Activated naive CD8-positive, alpha-beta T cell treated with anti-CD3 and anti-CD28 coated beads, Interleukin-2, amount 50 U/mL, for 24 hours (primary cell): ENCODE results near the gene ZNF587.
A peak's percentile ranks its signal among the peaks of the same experiment; 100 is the strongest.
"Not testable (repeated sequence)": the region's sequence is repeated elsewhere in the genome, so short reads cannot be mapped to it uniquely, and the experiment has no call there.

Experiments used
- ATAC-seq: fragments of 150-1000 bp; cut with Tn5 transposase; one replicate; pipeline ENCODE4 v1.10.0; 2021
- DNase-seq: peaks from one replicate; pipeline ENCODE4 v3.0.0; 2021
- H3K27ac Mint-ChIP-seq: one replicate; pipeline ENCODE4 v1.8.0; 2021; ENCODE audit warnings: mild to moderate bottlenecking, mixed read lengths
- H3K27me3 Mint-ChIP-seq: one replicate; pipeline ENCODE4 v1.8.0; 2021; ENCODE audit warnings: mixed read lengths
- H3K36me3 Mint-ChIP-seq: one replicate; pipeline ENCODE4 v1.8.0; 2021; ENCODE audit warnings: low read depth, mixed read lengths
- H3K4me1 Mint-ChIP-seq: one replicate; pipeline ENCODE4 v1.8.0; 2021; ENCODE audit warnings: mixed read lengths
- H3K4me3 Mint-ChIP-seq: one replicate; pipeline ENCODE4 v1.8.0; 2021; ENCODE audit warnings: mild to moderate bottlenecking, moderate library complexity, mixed read lengths
- H3K9me3 Mint-ChIP-seq: one replicate; pipeline ENCODE4 v1.8.0; 2021; ENCODE audit warnings: mixed read lengths

Gene ZNF587

DNA sequence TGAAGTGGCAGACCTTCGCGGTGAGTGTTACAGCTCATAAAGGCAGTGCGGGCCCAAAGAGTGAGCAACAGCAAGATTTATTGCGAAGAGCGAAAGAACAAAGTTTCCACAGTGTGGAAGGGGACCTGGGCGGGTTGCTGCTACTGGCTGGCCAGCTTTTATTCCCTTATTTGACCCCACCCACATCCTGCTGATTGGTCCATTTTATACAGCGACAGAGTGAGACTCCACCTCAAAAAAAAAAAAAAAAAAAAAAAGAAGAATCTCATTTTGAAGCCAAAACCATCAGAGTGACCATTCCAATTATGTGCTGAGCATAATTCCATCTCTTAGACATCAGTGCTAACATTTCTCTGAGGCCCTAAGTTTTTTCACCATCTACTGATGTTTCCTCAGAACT, 33.0 kb upstream of the ZNF587 start:
- ATAC-seq (no peak), DNase-seq (no peak)
- peak overlapping the region; percentile 17 for H3K27ac Mint-ChIP-seq
- H3K9me3 Mint-ChIP-seq: no peaks in the 10 kb centered on the region
- H3K36me3 Mint-ChIP-seq: peaks cover 29% of the 10 kb centered on the region
- H3K4me3 Mint-ChIP-seq: no peak overlapping the region
- H3K4me1 Mint-ChIP-seq: peaks cover 61% of the 10 kb centered on the region
- no peaks in the 10 kb centered on the region for H3K27me3 Mint-ChIP-seq

DNA sequence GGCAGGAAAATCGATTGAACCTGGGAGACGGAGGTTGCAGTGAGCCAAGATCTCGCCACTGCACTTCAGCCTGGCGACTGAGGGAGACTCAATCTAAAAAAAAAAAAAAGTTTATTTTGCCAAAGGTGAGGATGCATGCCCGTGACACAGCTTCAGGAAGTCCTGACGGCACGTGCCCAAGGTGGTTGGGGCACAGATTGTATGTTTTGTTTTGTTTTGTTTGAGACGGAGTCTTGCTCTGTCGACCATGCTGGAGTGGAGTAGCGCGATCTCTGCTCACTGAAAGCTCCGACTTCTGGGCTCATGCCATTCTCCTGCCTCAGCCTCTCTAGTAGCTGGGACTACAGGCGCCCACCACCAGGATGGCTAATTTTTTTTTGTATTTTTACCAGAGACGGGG, 31.7 kb upstream of the ZNF587 start:
- peaks cover 30% of the 10 kb centered on the region for H3K36me3 Mint-ChIP-seq

DNA sequence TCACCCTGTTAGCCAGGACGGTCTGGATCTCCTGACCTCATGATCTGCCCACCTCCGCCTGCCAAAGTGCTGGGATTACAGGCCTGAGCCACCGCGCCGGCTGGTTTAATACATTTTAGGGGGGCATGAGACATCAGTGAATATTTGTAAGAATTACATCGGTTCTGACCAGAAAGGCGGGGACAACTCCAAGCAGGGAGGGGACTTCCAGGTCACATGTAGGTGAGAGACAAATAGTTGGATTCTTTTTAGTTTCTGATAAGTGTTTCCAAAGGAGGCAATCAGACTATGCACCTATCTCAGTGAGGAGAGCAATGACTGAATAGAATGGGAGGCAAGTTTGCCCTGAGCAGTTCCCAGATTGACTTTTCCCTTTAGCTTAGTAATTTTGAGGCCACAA, 31.3 kb upstream of the ZNF587 start:
- Mint-ChIP-seq H3K9me3 (no peaks in the 10 kb centered on the region), H3K27me3 (no peaks in the 10 kb centered on the region), H3K4me3 (peak overlapping the region; percentile 99), H3K36me3 (peaks cover 31% of the 10 kb centered on the region), H3K4me1 (peaks cover 60% of the 10 kb centered on the region), H3K27ac (peak overlapping the region; percentile 93)
- ATAC-seq (no peak), DNase-seq (no peak)

More for the DNA sequence above, 31.7 kb upstream of the ZNF587 start:
- no peak for ATAC-seq
- Mint-ChIP-seq H3K4me3 (no peak overlapping the region), H3K4me1 (peaks cover 60% of the 10 kb centered on the region), H3K27ac (no peak overlapping the region), H3K27me3 (no peaks in the 10 kb centered on the region), H3K9me3 (no peaks in the 10 kb centered on the region)
- no peak for DNase-seq

DNA sequence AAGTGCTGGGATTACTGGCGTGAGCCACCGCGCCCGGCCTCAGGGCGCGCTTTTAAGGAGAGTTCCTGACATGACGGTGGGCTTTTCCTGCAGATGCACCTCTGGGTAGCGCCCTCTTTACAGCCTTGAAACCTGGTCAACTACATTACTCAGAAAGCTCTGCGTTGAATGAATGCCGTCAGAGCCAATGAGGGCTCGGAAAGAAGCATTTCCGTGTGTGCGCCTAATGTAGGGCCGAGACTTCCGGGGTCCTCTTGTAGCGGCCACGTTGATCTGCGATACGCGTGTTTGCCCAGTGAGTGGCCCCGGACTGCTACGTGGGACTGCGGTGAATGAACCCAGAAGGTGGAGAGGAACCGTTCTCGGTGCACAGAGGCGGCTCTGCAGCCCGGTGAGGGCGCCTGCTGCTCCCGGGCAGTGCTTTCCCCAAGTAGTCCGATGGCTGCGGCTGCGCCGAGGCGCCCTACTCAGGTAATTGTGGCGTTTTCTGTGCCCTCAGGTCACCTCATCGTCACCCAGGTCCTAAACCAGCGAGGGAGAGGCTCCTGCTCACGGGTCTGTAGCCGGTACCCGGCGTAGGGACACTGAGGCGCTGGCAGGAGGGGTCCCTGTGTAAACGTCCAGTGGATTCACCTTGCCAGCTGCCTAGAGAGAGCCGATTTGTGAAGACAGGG, 30.0 kb upstream of the ZNF587 start:
- peak overlapping the region; percentile 99 for H3K4me3 Mint-ChIP-seq
- H3K4me1 Mint-ChIP-seq: peaks cover 63% of the 10 kb centered on the region
- peak; percentile 76 for DNase-seq
- peaks cover 40% of the 10 kb centered on the region for H3K36me3 Mint-ChIP-seq
- H3K27me3 Mint-ChIP-seq: no peaks in the 10 kb centered on the region
- peak overlapping the region; percentile 93 for H3K27ac Mint-ChIP-seq
- peak; percentile 96 for ATAC-seq
- H3K9me3 Mint-ChIP-seq: no peaks in the 10 kb centered on the region

DNA sequence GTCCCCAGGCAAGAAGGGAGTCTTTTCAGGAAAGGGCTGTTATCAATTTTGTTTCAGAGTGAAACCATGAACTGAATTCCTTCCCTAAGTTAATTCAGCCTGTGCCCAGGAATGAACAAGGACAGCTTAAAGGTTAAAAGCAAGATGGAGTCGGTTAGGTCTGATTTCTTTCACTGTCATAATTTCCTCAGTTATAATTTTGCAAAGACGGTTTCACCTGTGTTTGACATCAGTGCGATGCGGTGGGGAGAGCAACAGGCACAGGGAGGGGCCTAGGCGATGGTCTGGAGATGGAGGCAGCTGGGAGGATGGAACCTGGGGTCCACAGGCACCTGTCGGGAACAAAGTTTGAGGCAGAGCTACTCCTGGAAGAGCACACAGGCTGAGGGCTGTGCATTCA, 29.1 kb upstream of the ZNF587 start:
- H3K4me1 Mint-ChIP-seq: peaks cover 57% of the 10 kb centered on the region
- peak overlapping the region; percentile 99 for H3K4me3 Mint-ChIP-seq
- H3K36me3 Mint-ChIP-seq: peaks cover 45% of the 10 kb centered on the region
- peak overlapping the region; percentile 93 for H3K27ac Mint-ChIP-seq
- ATAC-seq: no peak
- no peaks in the 10 kb centered on the region for H3K27me3 Mint-ChIP-seq
- no peaks in the 10 kb centered on the region for H3K9me3 Mint-ChIP-seq
- DNase-seq: no peak

DNA sequence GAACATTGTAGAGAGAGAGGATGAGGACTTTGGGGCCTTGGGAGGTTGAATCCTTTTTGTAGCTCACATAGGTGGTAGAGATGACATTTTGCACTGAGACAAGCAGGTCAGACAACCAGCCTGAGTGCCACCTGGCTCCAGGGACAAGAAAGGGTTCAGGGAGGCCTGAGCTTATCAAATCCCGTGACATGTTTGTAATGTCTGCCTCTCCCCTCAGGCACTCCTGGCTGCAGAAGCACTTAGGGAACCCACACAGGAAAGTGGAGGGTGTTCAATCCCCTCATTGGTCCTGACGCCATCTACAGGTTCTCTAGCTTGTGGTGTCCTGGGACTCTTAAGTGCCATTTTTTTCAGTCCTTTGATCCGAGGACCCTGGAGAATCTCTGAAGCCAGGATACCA, 28.6 kb upstream of the ZNF587 start:
- ATAC-seq, H3K9me3 Mint-ChIP-seq, DNase-seq, H3K27me3 Mint-ChIP-seq: not testable (repeated sequence)
- Mint-ChIP-seq H3K4me3 (peak overlapping the region; percentile 99), H3K4me1 (peaks cover 54% of the 10 kb centered on the region), H3K27ac (peak overlapping the region; percentile 93), H3K36me3 (peaks cover 49% of the 10 kb centered on the region)

DNA sequence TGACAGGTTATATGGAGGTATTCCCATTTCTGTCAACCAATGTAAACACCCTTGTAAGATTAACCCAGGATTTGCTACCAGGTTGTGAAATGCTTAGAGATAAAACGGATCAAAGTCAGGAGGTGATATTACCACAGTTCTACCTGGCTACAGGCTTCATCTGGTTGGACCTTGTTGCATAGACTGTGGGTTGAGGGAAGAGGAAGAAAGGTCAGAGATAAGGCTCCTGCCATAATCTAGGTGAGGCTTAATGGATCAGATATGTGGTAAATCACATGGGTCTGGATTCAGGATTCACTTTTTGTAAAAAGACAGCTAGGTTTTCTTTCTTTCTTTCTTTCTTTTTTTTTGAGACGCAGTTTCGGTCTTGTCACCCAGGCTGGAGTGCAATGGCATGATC, 28.2 kb upstream of the ZNF587 start:
- not testable (repeated sequence) for ATAC-seq, DNase-seq, H3K9me3 Mint-ChIP-seq, H3K27ac Mint-ChIP-seq, H3K27me3 Mint-ChIP-seq
- Mint-ChIP-seq H3K4me1 (peaks cover 54% of the 10 kb centered on the region), H3K36me3 (peaks cover 52% of the 10 kb centered on the region), H3K4me3 (peak overlapping the region; percentile 99)

DNA sequence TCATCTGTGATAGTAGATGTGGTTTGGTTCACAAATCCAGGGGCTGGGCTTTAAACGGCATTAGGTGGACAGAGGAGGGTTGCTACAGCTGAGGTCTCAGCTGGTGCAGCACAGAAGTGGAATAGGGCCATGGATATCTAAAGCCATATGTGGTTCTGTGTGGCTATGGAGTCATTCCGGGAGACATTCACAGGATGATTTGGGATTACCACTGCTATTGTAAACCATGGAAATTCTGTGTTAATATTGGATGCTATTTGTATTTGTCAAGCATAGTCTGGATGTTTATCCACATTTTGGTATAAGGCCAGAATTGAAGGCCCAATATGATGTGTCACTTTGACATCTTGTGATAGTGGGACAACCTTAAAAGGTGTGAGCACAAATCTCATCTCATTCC, 26.5 kb upstream of the ZNF587 start:
- not testable (repeated sequence) for H3K27me3 Mint-ChIP-seq, DNase-seq, H3K9me3 Mint-ChIP-seq, ATAC-seq
- H3K4me3 Mint-ChIP-seq: peak overlapping the region; percentile 44
- peak overlapping the region; percentile 62 for H3K27ac Mint-ChIP-seq
- peaks cover 63% of the 10 kb centered on the region for H3K4me1 Mint-ChIP-seq
- peaks cover 60% of the 10 kb centered on the region for H3K36me3 Mint-ChIP-seq

DNA sequence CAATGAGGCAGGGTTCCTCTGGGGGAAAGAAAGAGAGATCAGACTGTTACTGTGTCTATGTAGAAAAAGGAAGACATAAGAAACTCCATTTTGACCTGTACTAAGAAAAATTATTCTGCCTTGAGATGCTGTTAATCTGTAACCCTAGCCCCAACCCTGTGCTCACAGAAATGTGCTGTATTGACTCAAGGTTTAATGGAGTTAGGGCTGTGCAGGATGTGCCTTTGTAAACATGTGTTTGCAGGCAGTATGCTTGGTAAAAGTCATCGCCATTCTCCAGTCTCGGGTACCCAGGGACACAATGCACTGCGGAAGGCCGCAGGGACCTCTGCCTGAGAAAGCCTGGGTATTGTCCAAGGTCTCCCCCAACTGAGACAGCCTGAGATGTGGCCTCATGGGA, 26.1 kb upstream of the ZNF587 start:
- not testable (repeated sequence) for ATAC-seq, DNase-seq, H3K9me3 Mint-ChIP-seq, H3K27me3 Mint-ChIP-seq
- H3K4me1 Mint-ChIP-seq: peaks cover 59% of the 10 kb centered on the region
- peak overlapping the region; percentile 62 for H3K27ac Mint-ChIP-seq
- H3K4me3 Mint-ChIP-seq: peak overlapping the region; percentile 34
- peaks cover 60% of the 10 kb centered on the region for H3K36me3 Mint-ChIP-seq

DNA sequence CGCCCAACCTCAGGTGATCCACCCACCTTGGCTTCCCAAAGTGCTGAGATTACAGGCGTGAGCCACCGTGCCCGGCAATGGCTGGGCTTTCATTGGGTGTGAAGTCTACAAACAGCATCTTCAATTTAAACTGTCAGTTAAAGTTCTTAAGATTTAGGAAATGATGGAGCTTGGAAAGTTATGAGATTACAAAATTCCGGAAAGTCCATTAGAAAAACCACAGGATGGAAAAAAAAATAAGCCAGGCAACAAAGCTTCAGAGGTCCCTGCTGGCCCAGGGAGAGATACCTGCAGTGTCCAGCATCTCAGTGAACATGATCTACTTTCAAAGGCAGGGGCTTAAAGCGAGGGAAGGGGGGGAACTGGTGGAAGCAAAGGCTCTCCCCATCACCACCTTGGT, 24.1 kb upstream of the ZNF587 start:
- Mint-ChIP-seq H3K4me1 (peaks cover 52% of the 10 kb centered on the region), H3K27ac (no peak overlapping the region), H3K27me3 (no peaks in the 10 kb centered on the region), H3K9me3 (no peaks in the 10 kb centered on the region), H3K4me3 (no peak overlapping the region), H3K36me3 (peaks cover 66% of the 10 kb centered on the region)
- DNase-seq (no peak), ATAC-seq (no peak)

DNA sequence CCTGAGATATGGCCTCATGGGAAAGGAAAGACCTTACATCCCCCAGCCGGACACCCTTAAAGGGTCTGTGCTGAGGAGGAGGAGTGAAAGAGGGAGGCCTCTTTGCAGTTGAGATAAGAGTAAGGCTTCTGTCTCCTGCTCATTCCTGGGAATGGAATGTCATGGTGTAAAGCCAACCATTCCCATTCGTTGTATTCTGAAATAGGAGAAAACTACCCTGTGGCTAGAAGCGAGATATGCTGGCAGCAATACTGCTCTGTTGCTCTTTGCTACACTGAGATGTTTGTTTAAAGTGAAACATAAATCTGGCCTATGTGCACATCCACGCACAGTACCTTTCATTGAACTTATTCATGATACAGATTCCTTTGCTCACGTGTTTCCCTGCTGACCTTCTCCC, 20.3 kb upstream of the ZNF587 start:
- H3K4me3 Mint-ChIP-seq: no peak overlapping the region
- peaks cover 47% of the 10 kb centered on the region for H3K36me3 Mint-ChIP-seq
- H3K27ac Mint-ChIP-seq: no peak overlapping the region
- ATAC-seq: no peak
- no peak for DNase-seq
- H3K4me1 Mint-ChIP-seq: peaks cover 25% of the 10 kb centered on the region
- H3K27me3 Mint-ChIP-seq: no peaks in the 10 kb centered on the region
- H3K9me3 Mint-ChIP-seq: no peaks in the 10 kb centered on the region

DNA sequence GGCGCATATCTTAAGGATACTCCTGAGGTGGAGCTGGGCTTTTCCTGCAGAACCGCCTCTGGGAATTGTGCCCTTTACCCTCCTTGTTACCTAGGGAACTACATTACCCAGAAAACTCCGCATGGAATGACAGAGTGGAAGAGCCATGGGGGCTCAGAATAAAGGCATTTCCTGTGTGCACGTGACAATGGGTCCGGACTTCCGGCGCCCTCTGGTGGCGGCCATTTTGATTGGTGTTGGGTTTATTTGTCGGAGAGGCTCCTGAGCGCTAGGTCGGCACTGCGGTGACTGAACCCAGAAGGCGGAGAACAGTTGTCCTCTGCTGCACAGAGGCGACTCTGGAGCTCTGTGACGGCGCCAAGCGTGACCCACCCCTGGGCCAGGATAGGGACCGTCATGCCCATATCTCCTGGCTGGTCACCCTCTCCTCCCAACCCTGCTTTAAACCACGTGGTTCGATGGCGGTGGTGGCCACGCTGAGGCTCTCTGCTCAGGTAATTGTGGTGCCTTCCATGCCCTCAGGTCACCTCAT, 19.5 kb upstream of the ZNF587 start, which contains the start of gene ZNF587B:
ZNF587B (plus strand) TSS at position 229 of the 532 bp plus-strand sequence; CDS start at position 459, 230 bp downstream.
- peak; percentile 41 for DNase-seq
- Mint-ChIP-seq H3K27me3 (no peaks in the 10 kb centered on the region), H3K9me3 (no peaks in the 10 kb centered on the region), H3K27ac (peak within 1 kb of the TSS; percentile 31), H3K36me3 (peaks cover 43% of the 10 kb centered on the region), H3K4me1 (peaks cover 21% of the 10 kb centered on the region), H3K4me3 (no peak within 1 kb of the TSS)
- ATAC-seq: no peak

DNA sequence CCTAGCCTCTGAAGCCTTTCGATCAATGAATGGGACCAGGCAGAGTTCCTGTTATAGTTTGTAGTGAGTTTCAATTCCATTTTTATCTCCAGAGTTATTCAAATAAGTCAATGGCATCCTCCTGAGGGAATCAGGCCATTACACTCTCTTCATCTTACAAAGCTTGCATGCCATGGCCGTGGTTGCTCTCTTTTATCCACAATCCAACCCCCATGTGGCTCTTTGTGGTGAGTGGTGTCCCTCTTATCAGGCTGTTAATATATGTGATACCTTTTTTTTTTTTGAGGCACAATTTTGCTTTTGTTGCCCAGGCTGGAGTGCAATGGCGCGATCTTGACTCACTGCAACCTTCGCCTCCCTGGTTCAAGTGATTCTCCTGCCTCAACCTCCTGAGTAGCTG, 12.7 kb upstream of the ZNF587 start:
- DNase-seq, H3K9me3 Mint-ChIP-seq, H3K4me3 Mint-ChIP-seq, H3K27me3 Mint-ChIP-seq, ATAC-seq, H3K27ac Mint-ChIP-seq: not testable (repeated sequence)
- peaks cover 32% of the 10 kb centered on the region for H3K36me3 Mint-ChIP-seq
- peaks cover 22% of the 10 kb centered on the region for H3K4me1 Mint-ChIP-seq

DNA sequence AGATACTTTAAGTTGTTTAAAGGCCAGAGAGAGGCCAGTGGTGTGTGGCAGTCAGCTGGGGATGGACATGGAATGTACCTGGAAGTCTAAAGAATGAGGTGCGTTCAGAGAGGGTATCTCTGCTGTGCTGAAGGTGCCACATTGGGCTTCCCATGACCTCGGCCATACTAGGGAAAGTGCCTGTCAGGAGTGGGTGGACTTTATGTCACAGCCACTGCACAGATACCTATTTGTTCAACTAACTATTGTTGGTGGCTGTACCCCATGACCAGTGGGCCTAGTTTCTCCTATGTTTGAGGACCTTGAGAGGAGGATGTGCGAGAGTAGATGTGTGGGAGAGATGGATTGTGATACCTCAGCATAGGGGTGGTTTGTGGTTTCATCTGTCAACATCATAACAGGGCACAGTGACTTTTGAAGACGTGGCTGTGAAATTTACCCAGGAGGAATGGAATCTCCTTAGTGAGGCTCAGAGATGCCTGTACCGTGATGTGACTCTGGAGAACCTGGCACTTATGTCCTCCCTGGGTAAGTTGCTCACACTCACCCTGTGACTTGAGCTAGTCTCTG, 11.0 kb upstream of the ZNF587 start:
- H3K27me3 Mint-ChIP-seq, DNase-seq, H3K9me3 Mint-ChIP-seq, H3K4me3 Mint-ChIP-seq: not testable (repeated sequence)
- Mint-ChIP-seq H3K36me3 (peaks cover 42% of the 10 kb centered on the region), H3K27ac (peak overlapping the region; percentile 31), H3K4me1 (peaks cover 17% of the 10 kb centered on the region)
- ATAC-seq: peak; percentile 77

DNA sequence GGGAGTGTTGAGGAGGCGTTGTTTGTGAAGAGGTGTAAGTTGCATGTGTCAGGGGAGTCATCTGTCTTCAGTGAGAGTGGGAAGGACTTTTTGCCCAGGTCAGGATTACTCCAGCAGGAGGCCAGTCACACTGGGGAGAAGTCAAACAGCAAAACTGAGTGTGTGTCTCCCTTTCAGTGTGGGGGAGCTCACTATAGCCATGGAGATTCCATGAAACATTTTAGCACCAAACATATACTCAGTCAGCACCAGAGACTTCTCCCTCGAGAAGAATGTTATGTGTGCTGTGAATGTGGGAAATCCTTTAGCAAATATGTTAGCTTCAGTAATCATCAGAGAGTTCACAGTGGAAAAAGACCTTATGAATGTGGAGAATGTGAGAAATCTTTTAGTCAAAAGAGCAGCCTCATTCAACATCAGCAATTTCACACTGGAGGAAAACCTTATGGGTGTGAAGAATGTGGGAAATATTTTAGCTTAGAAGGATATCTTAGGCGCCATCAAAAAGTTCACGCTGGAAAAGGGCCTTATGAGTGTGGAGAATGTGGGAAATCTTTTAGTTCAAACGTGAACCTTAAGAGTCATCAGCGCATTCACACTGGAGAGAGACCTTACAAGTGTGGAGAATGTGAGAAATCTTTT, 8.4 kb upstream of the ZNF587 start:
- ATAC-seq (no peak), DNase-seq (no peak)
- Mint-ChIP-seq H3K9me3 (no peaks in the 10 kb centered on the region), H3K4me3 (no peak overlapping the region), H3K27ac (no peak overlapping the region), H3K4me1 (peaks cover 17% of the 10 kb centered on the region), H3K36me3 (peaks cover 59% of the 10 kb centered on the region), H3K27me3 (no peaks in the 10 kb centered on the region)
